GM19351 (cell line): ENCODE measurements around the gene GLIS1.
"Not testable (repeated sequence)": the region's sequence is repeated elsewhere in the genome, so short reads cannot be mapped to it uniquely, and the experiment has no call there.

ENCODE experiments used
- ATAC-seq: cut with Tn5 transposase; IDR thresholded peaks from one replicate; pipeline ENCODE4 v1.9.1; 2021; ENCODE audit warnings: mild to moderate bottlenecking, moderate library complexity; ENCODE audit not compliant: unreplicated experiment

The GLIS1 gene

DNA sequence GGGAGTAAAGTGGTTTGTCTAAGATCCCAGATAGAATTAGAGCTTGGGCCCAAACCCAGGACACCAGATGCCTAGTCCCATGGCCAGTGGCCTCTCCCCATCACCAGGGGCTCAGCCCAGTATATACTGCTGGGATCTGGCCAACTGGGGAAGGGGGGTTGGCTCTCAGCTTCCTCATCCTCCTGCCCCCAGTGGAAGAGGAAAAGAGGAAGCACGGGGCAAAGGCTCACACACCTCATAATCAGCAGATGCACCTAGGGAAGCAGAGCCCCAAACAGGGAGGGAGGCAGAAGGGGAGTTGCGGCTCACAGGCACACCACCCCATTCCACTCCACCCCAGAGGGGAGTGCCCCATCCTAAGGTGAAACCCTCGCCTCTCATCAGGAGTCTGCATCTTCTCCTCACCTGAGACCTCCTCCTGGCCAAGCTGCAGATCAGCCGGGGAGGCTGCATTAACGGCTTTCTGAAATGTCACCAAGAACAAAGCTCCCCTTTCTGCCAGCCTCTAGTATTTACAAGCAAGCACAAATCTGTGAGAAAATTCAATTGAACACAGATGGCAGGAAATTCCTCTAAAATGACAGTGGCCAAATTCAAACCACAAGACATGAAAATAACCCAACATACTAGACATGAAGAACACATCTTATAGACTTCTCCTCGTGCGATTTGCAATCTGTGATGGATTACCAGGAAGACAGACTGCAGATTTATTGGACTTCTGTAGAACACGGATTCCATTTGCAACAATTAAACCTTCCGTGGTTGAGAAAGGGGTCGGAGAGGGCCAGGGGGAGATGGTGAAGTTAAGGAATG, 82.8 kb downstream of the GLIS1 start:
- ATAC-seq = no peak

DNA sequence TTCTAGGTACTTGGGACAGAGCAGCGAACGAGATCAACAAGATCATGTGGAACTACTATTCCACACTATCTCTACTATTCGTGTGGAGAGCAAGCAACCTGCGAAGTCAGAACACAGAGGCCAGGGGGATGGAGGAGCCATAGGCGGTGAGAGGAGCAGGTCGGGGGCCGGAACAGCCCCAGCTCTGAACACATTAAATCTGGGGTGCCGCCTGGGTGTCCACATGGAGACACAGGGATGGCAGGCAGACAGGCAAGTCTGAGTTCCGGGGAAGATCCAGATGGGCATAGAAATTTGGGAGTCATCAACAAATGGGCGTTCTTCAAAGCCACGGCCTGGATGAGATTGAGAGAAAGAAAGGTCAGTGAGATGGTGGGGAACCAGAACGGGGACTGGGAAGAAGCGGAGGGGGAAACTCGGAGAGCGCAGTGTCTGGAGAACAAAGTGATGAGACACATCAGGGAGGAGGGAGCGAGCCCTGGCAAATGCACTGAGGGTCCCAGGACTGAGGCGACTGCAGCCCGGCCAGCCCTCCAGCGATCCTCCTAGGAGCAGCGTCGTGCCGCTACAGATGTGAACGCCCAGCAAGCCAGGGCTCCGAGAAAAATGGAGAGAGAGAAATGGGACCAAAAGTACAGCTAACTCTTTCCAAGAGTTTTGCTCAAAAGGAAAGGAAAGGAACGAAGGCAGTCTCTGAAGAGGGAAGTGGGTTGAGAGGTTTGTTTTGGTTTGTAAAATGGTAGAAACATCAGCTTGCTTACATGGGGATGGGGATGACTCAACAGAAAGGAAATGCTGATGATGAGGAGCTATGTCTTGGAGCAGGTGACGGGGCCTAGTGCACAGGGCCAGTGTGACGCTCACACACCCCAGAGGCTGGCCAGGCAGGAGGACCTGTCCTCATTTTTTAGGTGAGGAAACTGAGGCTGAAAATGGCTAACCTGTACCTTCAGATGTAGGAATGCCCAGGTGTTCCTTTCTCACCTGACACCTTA, 84.5 kb downstream of the GLIS1 start:
- no peak for ATAC-seq

DNA sequence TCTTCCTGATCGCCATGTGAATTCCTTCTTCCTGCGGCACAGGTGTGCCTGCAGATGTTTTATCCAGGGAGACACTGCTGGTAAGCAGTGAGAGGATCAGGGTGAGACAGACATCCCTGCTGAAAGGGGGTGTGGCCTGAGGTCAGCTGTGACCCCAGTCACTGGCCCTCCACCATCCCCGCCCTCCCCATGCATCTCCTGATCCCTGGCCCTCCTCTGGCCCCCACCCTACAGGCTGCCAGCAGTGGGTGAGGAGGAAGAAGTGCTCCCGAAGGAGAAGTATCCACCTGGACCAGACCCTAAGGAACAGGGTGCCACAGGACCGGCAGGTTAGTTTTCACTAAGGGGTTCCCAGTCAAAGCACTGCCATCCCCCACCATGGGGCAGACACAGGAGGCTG, 85.3 kb downstream of the GLIS1 start:
- no peak for ATAC-seq

DNA sequence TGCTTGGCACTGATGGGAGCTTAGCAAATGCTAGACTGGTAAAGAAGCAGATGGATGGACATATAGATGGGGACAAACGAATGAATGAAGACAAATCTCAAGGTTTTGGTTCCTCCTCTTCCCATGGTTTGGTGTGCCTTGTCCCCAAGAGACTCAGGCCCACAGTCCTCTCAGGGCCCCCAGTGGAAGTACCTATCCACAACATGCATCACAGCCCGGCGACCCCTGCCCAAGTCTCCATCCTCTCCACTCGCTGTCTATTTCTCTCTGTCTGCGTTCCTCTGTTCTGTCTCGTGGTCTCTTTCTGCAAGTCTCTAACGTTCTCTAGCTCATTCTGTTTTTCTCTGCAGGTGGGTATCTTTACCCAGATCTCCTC, 85.8 kb downstream of the GLIS1 start:
- ATAC-seq = no peak

DNA sequence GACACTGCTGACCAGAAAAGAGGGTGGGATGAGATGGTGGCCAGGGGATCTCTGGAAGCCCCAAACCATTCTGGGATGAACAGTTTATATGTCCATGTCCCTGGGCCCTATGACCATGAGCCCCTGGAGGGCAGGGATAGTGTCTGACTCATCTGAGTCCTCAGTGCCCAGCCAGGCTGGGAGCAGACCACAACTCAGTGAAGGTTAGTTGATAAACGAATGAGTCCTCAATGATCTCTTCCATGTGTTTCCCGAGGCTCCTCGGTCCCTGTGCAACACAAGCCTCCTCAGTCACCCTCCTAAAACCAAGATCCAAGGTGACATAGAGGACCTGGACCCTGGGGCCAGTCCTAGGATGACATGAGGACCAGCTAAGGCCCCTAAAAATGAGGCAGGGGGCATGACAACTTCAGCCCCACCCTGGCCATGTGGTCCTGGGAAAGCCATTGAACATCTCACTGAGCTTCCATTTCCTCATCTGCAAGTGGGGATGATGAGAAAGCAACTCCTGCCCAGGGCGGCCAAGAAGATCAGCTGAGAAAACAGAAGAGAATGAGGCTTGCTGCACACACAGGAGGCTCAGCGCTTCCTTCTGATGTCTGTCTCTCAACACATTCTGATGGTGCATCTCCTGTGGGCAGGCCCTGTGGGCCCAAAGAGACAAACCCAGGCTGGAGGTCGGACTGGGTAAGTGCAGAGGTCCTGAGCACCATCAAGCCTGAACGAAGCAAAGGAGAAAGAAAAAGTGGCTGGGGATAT, 86.3 kb downstream of the GLIS1 start:
- no peak for ATAC-seq

DNA sequence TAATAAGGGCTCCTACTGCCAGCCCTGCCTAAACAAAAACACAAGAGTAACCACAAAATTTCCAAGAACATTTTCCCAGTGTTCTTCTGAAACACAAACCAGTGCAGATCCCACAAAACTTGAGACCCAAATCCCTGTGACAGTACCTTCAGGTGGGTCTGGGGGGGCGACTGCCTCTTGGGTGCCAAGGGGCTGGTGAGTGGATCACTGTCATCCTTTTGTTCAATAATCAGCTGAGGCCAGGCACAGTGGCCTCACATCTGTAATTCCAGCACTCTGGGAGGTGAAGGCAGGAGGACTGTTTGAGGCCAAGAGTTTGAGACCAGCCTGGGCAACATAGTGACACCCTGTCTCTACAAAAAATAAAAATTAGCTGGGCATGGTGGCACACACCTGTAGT, 87.6 kb downstream of the GLIS1 start:
- no peak for ATAC-seq

DNA sequence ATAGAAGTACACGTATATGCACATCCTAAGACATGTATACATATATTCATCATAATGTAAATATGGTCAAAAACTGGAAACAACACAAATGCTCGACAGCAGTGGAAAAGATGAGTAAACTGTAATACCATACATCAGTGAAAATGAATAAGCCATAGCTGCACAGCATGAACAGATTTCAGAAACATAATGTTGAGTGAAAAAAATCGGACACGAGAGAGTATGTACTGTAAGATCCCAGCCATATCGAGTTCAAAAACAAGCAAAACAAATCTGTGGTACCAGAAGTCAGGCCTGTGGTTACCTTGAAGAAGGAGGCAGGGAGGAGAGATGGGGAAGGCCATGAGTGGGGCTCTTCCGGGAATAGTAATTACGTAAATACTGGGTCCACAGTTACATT, 90.4 kb downstream of the GLIS1 start:
- no peak for ATAC-seq

DNA sequence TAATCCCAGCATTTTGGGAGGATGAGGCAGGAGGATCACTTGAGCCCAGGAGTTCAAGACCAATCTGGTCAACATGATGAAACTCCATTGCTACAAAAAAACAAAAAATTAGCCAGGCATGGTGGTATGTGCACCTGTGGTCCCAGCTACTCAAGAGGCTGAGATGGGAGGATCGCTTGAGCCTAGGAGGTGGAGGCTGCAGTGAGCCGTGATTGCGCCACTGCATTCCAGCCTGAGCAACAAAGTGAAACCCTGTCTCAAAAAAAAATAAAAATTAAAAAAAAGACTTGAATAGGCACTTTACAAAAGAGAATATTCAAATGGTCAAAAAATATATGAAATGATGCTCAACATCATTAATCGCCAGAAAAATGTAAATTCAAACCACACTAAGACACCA, 91.0 kb downstream of the GLIS1 start:
- ATAC-seq = not testable (repeated sequence)

DNA sequence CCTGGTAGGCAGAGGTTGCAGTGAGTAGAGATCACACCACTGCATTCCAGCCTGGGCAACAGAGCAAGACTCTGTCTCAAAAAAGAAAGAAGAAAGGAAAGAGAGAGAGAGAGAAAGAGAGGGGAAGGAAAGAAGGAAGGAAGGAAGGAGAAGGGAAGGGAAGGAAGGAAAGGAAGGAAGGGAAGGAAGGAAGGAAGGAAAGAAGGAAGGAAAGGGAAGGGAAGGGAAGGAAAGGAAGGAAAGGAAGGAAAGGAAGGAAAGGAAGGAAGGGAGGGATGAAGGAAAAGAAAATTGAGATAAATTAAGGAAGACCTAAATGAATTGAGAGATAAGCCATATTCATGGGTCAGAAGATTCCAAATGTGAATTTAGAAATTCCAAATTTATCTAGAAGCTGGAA, 92.2 kb downstream of the GLIS1 start:
- no peak for ATAC-seq

DNA sequence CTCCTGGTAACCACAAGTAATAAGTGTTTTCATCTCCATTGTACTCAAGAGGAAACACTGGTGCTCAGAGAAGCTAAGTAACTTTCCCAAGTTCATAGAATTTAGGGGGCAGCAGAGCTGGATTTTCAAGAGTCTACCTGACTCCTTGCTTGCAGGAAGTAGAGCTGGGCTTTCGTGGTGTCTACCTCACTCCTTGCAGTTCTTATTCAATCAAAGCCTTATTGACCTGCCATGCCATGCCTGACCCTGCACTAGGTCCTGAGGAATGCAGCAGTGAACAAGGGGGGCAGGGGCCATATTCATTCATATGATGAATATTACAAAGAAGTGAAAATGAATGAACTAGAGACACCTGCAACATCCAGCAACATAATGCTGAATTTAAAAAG, 93.3 kb downstream of the GLIS1 start:
- no peak for ATAC-seq

DNA sequence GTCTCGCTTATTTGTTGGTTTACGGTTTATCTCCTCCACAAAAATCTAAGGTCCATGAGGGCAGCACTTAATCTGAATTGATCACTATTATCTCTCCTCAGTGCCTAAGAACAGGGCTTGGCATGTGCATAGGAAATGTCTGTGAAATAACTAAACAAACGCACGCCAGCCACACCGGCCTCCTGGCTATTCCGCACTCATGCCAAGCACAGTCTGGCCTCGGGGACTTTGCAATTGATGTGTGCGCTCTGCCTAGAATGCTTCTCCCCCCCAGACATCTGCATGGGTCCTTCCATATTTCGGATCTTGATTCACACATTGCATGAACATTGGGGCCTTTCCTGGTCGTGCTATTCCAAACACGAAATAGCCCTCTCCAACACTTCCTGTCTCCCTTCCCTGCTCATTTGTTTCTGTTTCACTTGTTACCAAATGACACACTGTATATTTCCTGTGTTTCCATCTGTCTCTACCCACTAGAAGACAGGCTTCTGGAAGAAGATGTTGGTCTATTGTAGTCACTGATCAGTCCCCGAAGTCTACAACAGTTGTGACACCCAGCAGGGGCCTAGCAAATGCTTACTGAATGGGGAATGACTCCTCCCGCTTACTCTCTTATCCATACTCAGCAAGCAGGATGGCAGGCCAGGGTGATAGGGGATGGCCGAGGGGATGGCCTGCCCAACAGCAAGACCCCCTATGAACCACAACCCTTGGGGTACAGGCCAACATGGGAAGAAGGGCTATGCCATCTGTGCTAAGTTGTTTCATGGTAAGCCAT, 93.9 kb downstream of the GLIS1 start:
- ATAC-seq = no peak

DNA sequence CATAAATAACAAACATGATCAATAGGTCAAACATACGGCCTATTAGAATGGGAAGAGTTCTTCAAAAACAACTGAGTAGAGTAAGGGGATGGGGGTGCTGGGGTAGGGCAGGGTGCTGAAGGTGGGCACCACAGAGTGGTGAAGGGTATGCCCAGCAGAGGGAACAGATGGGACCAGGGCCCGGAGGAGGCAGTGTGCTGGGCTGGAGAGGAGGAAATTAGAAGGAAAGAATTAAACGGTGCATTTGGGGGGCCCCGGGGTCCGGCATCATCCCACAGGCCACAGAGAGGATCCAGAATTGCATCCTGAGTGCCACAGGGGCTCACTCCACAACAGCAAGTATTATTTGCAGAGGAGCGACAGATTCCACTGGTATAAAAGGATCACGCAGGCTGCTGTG, 94.5 kb downstream of the GLIS1 start:
- ATAC-seq = no peak

DNA sequence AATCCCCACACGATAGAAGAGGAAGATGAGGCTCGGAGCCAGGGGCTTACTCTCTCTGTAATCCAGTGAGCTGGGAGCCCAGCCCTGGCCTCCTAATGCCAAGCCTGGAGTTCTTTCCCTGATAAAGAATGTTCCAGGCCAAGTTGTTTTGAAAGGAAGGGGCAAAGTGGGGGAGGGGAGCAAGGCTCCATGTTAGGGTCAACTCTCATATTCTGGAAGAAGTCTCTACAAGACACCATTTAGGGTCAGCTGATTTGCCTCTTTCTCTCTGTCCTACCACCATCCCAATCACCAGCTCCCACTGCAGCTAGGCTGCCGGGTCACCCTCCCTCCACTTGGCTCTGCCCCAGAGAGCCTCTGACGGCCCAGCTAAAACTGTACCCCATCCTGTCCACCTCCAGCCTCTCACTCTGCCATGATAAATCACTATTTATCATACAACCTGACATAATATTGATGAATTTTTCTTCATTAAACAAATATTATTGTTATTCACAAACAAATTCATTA, 95.0 kb downstream of the GLIS1 start:
- ATAC-seq = no peak

DNA sequence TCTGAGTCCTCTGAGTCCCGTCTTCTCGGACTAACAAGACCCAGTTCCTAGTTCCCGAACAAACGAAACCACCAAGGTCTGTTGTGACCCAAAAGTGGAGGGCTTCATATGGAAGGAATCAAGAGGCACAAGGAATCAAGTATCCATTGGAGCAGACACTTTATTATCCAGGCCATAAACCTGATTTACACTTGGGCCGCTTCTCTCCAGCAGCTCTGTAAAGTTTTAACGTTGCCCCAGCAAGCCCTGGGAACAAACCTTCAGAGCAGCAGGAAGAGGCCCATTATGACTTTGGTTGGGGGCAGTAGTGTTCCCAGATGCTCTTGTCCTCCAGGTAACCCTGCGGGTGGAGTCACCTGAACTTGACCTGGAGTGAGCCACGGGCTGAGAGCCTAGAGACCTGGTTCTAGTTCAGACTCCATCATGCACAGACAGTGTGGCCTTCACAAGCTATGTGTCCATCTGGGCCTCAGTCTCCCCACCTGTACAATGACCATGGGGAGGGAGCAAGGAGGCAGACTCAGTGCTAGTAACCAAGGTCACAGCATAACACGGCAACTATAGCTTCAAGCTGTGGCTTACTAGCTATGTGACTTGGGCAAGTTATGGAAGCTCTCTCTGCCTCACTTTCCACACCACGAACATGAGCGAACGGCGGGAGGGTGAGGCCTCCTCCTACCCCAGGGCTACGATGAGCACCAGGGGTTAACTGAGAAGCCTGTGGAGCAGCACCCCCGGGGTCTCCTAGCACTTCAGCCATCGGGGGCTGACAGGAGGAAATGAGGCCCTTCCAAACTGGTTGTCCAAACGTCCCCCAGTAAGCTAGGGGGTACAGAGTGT, 95.7 kb downstream of the GLIS1 start:
- no peak for ATAC-seq

DNA sequence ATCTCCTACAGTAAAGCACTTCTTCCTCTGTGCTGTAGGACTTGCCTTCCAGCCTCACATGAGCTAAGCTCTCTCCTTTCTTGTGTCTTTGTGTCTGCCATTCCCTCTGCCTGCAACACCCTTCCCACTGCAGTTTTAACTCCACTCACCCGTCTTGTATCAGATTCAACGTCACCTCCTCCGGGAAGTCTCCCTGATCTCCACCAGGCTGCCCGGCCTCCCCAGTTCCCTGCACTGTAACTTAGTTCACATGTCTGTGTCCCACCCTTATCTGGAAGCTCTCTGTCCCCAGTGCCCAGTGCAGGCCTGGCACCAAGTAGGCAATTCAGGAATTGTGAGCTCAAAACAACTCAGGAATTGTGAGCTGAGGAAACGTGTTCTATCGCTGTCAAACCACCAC, 96.4 kb downstream of the GLIS1 start:
- ATAC-seq = no peak

DNA sequence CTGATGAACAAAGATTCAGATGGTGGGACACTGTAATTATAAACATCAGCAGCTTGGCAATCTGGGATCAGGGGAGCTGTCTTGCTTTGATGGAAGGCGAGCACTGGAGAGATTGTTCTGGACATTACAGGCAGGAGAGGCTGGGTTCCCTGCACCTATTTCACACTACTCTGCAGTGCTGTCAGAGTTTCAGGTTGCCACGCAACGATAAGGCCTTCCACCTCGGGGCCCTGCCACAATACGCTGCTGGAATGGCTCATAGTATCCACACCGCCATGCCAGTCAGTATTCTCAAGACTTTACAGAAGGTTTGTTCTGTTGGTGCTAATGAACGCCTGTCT, 96.8 kb downstream of the GLIS1 start:
- no peak for ATAC-seq

DNA sequence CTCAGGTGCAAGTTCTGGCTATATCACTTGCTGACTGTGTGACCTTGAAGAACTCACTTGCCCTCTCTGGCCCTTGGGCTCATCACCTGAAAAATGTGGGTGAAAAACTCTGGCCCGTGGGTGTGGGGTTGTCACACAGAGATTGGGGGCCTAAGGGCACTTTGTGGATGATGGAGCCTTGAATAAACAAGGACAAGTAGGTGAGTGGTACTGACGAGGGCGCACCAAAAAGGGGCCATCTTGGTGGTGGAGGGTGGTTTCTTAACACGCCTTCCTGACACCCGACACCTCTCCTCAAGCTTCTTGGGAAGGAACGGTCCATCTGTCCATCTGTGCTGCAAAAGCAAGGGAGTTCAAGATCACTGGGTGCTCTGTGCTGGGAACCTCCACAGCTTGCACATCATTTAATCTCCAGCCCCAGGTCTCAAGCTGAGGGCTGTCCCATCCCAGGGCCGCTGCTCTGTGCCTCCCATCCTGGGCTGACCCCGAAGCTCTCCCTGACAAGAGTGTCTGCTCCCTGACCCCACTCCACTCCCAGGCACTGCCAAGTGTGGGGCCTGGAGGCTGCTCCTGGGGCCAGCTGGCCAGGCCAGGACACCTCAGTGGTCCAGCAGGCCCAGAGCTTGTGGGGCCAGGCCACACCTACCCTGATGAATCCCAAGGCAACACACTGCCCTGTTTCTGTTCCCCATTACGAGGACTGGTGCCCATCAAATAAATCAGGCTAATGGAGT, 97.3 kb downstream of the GLIS1 start:
- ATAC-seq = no peak

DNA sequence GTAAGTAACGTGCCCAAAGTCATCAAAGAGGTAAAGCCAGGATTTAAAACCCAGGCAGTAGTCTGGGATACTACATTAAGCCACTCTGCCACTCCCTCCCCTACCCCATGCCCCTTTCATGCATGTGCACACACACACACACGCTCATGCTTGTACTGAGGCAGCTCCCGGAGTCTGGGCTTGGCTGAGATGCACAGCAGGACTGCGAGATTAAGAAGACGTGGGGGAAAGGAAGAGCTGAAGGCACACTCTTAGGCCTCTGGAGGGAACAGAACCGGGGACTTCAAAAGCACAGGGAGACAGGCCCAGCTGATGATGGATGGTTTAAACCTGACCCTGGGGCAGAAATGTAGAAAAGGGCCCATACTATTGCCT, 98.3 kb downstream of the GLIS1 start:
- no peak for ATAC-seq
